Endodermal cell (in vitro differentiated cells): Measurements from ENCODE around the gene INTS11. TPM values are rescaled to one million over a fixed set of nuclear protein-coding genes. Genes with fewer than 3 reads are reported as not detected.
A peak's percentile ranks its signal among the peaks of the same experiment; 100 is the strongest.

Source experiments
- DNase-seq: peaks from one replicate; pipeline ENCODE4 v3.0.0-alpha.2; 2017
- H3K27ac ChIP-seq: 2 replicates; pipeline ENCODE4 v1.5.1; 2013; ENCODE audit warnings: mild to moderate bottlenecking, low read depth, low read length, moderate library complexity
- H3K27me3 ChIP-seq: 2 replicates; pipeline ENCODE4 v1.6.1; 2013; ENCODE audit warnings: mild to moderate bottlenecking, low read length, moderate library complexity; ENCODE audit not compliant: insufficient read depth, control insufficient read depth, poor library complexity, severe bottlenecking
- H3K36me3 ChIP-seq: 2 replicates; pipeline ENCODE4 v1.7.0; 2013; ENCODE audit warnings: mild to moderate bottlenecking, low read length, moderate library complexity; ENCODE audit not compliant: control insufficient read depth, insufficient read depth
- H3K4me1 ChIP-seq: one replicate; pipeline ENCODE4 v1.7.0; 2013; ENCODE audit warnings: low read length; ENCODE audit not compliant: control insufficient read depth, insufficient read depth
- H3K4me3 ChIP-seq: 2 replicates; pipeline ENCODE4 v1.5.1; 2013; ENCODE audit warnings: mild to moderate bottlenecking, low read length, moderate library complexity
- H3K9ac ChIP-seq: 2 replicates; pipeline ENCODE4 v1.6.1; 2013; ENCODE audit warnings: mild to moderate bottlenecking, low read length, moderate library complexity; ENCODE audit not compliant: poor library complexity, severe bottlenecking; ENCODE audit errors: extremely low read depth
- H3K9me3 ChIP-seq: 2 replicates; pipeline ENCODE4 v1.6.1; 2013; ENCODE audit warnings: mild to moderate bottlenecking, low read length, moderate library complexity; ENCODE audit not compliant: control insufficient read depth
- H3K27ac Mint-ChIP-seq: 2 replicates; pipeline ENCODE4 v1.8.0; 2020; ENCODE audit warnings: mixed read lengths
- H3K27me3 Mint-ChIP-seq: 2 replicates; pipeline ENCODE4 v1.8.0; 2021; ENCODE audit warnings: mild to moderate bottlenecking, mixed read lengths; ENCODE audit not compliant: insufficient read depth
- H3K36me3 Mint-ChIP-seq: 2 replicates; pipeline ENCODE4 v1.8.0; 2020; ENCODE audit warnings: low read depth, mixed read lengths
- H3K4me1 Mint-ChIP-seq: 2 replicates; pipeline ENCODE4 v1.8.0; 2020; ENCODE audit warnings: mixed read lengths
- H3K4me3 Mint-ChIP-seq: 2 replicates; pipeline ENCODE4 v1.8.0; 2020; ENCODE audit warnings: mild to moderate bottlenecking, moderate library complexity, mixed read lengths
- H3K9me3 Mint-ChIP-seq: 2 replicates; pipeline ENCODE4 v1.8.0; 2020; ENCODE audit warnings: mild to moderate bottlenecking, mixed read lengths
- CTCF ChIP-seq: fragments of 200-600 bp; sonication (generic); conservative IDR thresholded peaks from 2 replicates; pipeline ENCODE4 v1.5.0; 2021; ENCODE audit warnings: antibody characterized with exemption, mild to moderate bottlenecking
- WGBS, 2 experiments: methylation state at CpG; one replicate each; pipeline versions ENCODE4 v1.1.5 to v1.1.7; 2013; ENCODE audit warnings: missing lambda C conversion rate in 2 of 2, mixed read lengths in 1 of 2; ENCODE audit not compliant: insufficient coverage in 1 of 2, insufficient read length in 1 of 2; 5-methylcytosine and 5-hydroxymethylcytosine counted together
- total RNA-seq, 2 donors: library from RNA; stranded (reverse); fragmentation: NEBNext Ultra II Directional in 1 of 2; extraction: Animal tissue kit (Norgen Biotek cat#: 25700) in 1 of 2; gene quantifications; 2 replicates in 1 of 2; 3 replicates in 1 of 2; pipeline ENCODE4 v1.2.1, GENCODE V29; 2021

INTS11 gene
- total RNA-seq, 2 donors from 2014 or later, result 146 to 153 TPM

- H3K9me3 ChIP-seq, result no peaks in the 10 kb centered on the region
- peak overlapping the region; percentile 54 for H3K4me3 Mint-ChIP-seq
- peaks cover 7% of the 10 kb centered on the region for H3K36me3 ChIP-seq
- 75 to 89% methylated on average over 13 to 26 of the region's 26 CpGs for WGBS, 2 experiments
- peaks cover 10% of the 10 kb centered on the region for H3K27me3 Mint-ChIP-seq
- no peak overlapping the region for H3K9ac ChIP-seq
- H3K36me3 Mint-ChIP-seq, result no peaks in the 10 kb centered on the region
- no peak for TF ChIP-seq CTCF
- peak overlapping the region; percentile 94 for H3K27ac ChIP-seq
- no peaks in the 10 kb centered on the region for H3K9me3 Mint-ChIP-seq
- H3K4me1 Mint-ChIP-seq, result peaks cover 24% of the 10 kb centered on the region
- no peaks in the 10 kb centered on the region for H3K27me3 ChIP-seq
- peak overlapping the region; percentile 81 for H3K4me3 ChIP-seq
- no peak overlapping the region for H3K27ac Mint-ChIP-seq
- peaks cover 6% of the 10 kb centered on the region for H3K4me1 ChIP-seq
- peak; percentile 55 for DNase-seq
Observed at GRCh38 chr1:1356796-1357401, 32.4 kb upstream of the INTS11 start.

- WGBS, 2 experiments, result 94 to 100% methylated on average over 1 to 8 of the region's 8 CpGs
- Mint-ChIP-seq H3K36me3 (no peaks in the 10 kb centered on the region), H3K4me1 (peaks cover 21% of the 10 kb centered on the region), H3K9me3 (no peaks in the 10 kb centered on the region), H3K4me3 (no peak overlapping the region), H3K27ac (no peak overlapping the region), H3K27me3 (peaks cover 10% of the 10 kb centered on the region)
- H3K27ac ChIP-seq, result no peak overlapping the region
- H3K4me3 ChIP-seq, result peak overlapping the region; percentile 81
- H3K36me3 ChIP-seq, result peaks cover 7% of the 10 kb centered on the region
- H3K9me3 ChIP-seq, result no peaks in the 10 kb centered on the region
- no peak for DNase-seq
- TF ChIP-seq CTCF, result no peak
- H3K9ac ChIP-seq, result no peak overlapping the region
- peaks cover 6% of the 10 kb centered on the region for H3K4me1 ChIP-seq
- H3K27me3 ChIP-seq, result no peaks in the 10 kb centered on the region
Observed at GRCh38 chr1:1356166-1356795, 31.8 kb upstream of the INTS11 start.

DNA sequence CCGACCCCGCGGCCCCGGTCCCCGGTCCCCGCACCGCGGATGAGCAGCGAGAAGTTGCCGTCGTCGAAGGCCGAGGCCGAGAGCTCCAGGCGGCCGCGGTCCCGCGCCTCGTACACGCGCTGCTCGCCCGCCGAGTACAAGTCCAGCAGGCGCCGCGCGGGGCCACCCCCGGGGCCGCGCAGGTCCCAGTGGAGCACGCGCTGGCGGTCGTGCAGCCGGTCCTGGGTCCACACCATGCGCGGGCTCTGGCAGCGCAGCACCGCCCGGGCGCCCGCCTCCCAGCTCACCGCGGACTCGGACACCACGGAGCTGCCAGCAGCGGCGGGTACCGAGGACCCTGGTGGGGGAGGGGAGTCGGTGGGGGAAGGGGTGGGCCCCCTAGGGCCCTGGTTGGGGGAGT is 31.0 kb upstream of the INTS11 start:
- no peaks in the 10 kb centered on the region for H3K27me3 ChIP-seq
- peaks cover 14% of the 10 kb centered on the region for H3K4me1 Mint-ChIP-seq
- H3K4me3 ChIP-seq, result no peak overlapping the region
- peaks cover 9% of the 10 kb centered on the region for H3K27me3 Mint-ChIP-seq
- peaks cover 6% of the 10 kb centered on the region for H3K4me1 ChIP-seq
- WGBS, 2 experiments, result 93 to 96% methylated on average over 27 to 48 of the region's 52 CpGs
- peaks cover 7% of the 10 kb centered on the region for H3K36me3 ChIP-seq
- peak; percentile 71 for DNase-seq
- no peaks in the 10 kb centered on the region for H3K36me3 Mint-ChIP-seq
- H3K27ac ChIP-seq, result no peak overlapping the region
- TF ChIP-seq CTCF, result no peak
- H3K9me3 ChIP-seq, result no peaks in the 10 kb centered on the region
- no peak overlapping the region for H3K4me3 Mint-ChIP-seq
- H3K27ac Mint-ChIP-seq, result no peak overlapping the region
- H3K9ac ChIP-seq, result no peak overlapping the region
- H3K9me3 Mint-ChIP-seq, result no peaks in the 10 kb centered on the region
